HUDEP-2 (cell line): ENCODE measurements around the gene MFAP4.

Experiments used
- DNase-seq, 76 experiments: peaks; one replicate each; lab custom pipeline; 2025; ENCODE audit not compliant: unreplicated experiment in 76 of 76; lab: John Stamatoyannopoulos, UW

Gene MFAP4

GRCh38 chr17:19372866-19373504 is 14.0 kb downstream of the MFAP4 start:
- DNase-seq: no peak

- no peak for DNase-seq
Observed at GRCh38 chr17:19372439-19372838, 14.6 kb downstream of the MFAP4 start.

GRCh38 chr17:19372011-19372370 is 15.0 kb downstream of the MFAP4 start:
- no peak for DNase-seq

- no peak for DNase-seq
Observed at GRCh38 chr17:19371259-19372010, 15.6 kb downstream of the MFAP4 start.

GRCh38 chr17:19370493-19370960 is 16.5 kb downstream of the MFAP4 start:
- DNase-seq: no peak

- no peak for DNase-seq
Observed at GRCh38 chr17:19369846-19370492, 17.0 kb downstream of the MFAP4 start.

- no peak for DNase-seq
Observed at GRCh38 chr17:19369107-19369778, 17.7 kb downstream of the MFAP4 start.

- DNase-seq: no peak
Observed at GRCh38 chr17:19368229-19368628, 18.8 kb downstream of the MFAP4 start.

GRCh38 chr17:19366637-19366972 is 20.4 kb downstream of the MFAP4 start:
- DNase-seq: no peak

GRCh38 chr17:19365833-19366636 is 21.0 kb downstream of the MFAP4 start:
- no peak for DNase-seq

- DNase-seq: no peak
Observed at GRCh38 chr17:19365499-19365817, 21.5 kb downstream of the MFAP4 start.

GRCh38 chr17:19364699-19365498 is 22.1 kb downstream of the MFAP4 start:
- no peak for DNase-seq

GRCh38 chr17:19363460-19364035 is 23.4 kb downstream of the MFAP4 start:
- no peak for DNase-seq

- DNase-seq: no peak
Observed at GRCh38 chr17:19363114-19363438, 23.9 kb downstream of the MFAP4 start.

- peak in 75 of 76 experiments; percentile 13 to 97 (median 83) for DNase-seq
Observed at GRCh38 chr17:19362277-19363113, 24.5 kb downstream of the MFAP4 start, which contains the start of gene B9D1. Gene B9D1 (minus strand): TSS chr17:19362723. CDS start chr17:19362569, 154 bp downstream.

GRCh38 chr17:19361944-19362276 is 25.1 kb downstream of the MFAP4 start:
- DNase-seq: no peak

GRCh38 chr17:19361326-19361725 is 25.7 kb downstream of the MFAP4 start:
- no peak for DNase-seq

GRCh38 chr17:19360772-19361171 is 26.2 kb downstream of the MFAP4 start:
- DNase-seq: no peak

- no peak for DNase-seq
Observed at GRCh38 chr17:19359856-19360255, 27.1 kb downstream of the MFAP4 start.
